HFFc6 (cell line): ENCODE data around the gene SRBD1. TPM values are rescaled to one million over a fixed set of nuclear protein-coding genes. Genes with fewer than 3 reads are reported as not detected.
A peak's percentile ranks its signal among the peaks of the same experiment; 100 is the strongest.

Experiments
- DNase-seq: peaks from one replicate; pipeline ENCODE4 v3.0.0-alpha.2; 2018
- H3K27ac Mint-ChIP-seq: 2 replicates; pipeline ENCODE4 v1.8.0; 2020; ENCODE audit warnings: mild to moderate bottlenecking, mixed read lengths
- H3K27me3 Mint-ChIP-seq: 2 replicates; pipeline ENCODE4 v1.8.0; 2021; ENCODE audit warnings: mild to moderate bottlenecking, moderate library complexity, mixed read lengths; ENCODE audit not compliant: insufficient read depth
- H3K36me3 Mint-ChIP-seq: 2 replicates; pipeline ENCODE4 v1.8.0; 2021; ENCODE audit warnings: low read depth, mixed read lengths
- H3K4me1 Mint-ChIP-seq: 2 replicates; pipeline ENCODE4 v1.8.0; 2020; ENCODE audit warnings: low read depth, mixed read lengths
- H3K4me3 Mint-ChIP-seq: 2 replicates; pipeline ENCODE4 v1.8.0; 2020; ENCODE audit warnings: mild to moderate bottlenecking, moderate library complexity, mixed read lengths
- H3K9me3 Mint-ChIP-seq: 2 replicates; pipeline ENCODE4 v1.8.0; 2020; ENCODE audit warnings: mild to moderate bottlenecking, mixed read lengths
- CTCF ChIP-seq: fragments of 200-600 bp; sonication (generic); IDR thresholded peaks from 2 replicates; pipeline ENCODE4 v1.5.0; 2021; ENCODE audit warnings: antibody characterized with exemption, mild to moderate bottlenecking
- total RNA-seq, 6 experiments: library from RNA; stranded (reverse); fragmentation: NEBNext Ultra II Directional; extraction: Animal tissue kit (Norgen Biotek cat#: 25700); gene quantifications; 2 replicates in 1 of 6; 3 replicates in 5 of 6; pipeline ENCODE4 v1.2.3, GENCODE V29; 2021

The SRBD1 gene
- total RNA-seq, 6 experiments from 2014 or later, result 9.5 to 13.6 (median 12.4) TPM

- no peak for TF ChIP-seq CTCF
- Mint-ChIP-seq H3K4me3 (no peak overlapping the region), H3K27me3 (peaks cover 32% of the 10 kb centered on the region), H3K9me3 (no peaks in the 10 kb centered on the region), H3K36me3 (no peaks in the 10 kb centered on the region), H3K27ac (no peak overlapping the region), H3K4me1 (no peaks in the 10 kb centered on the region; the same call in 1 of the 2 replicates)
- no peak for DNase-seq
Observed at GRCh38 chr2:45623098-45623497, 12.0 kb upstream of the SRBD1 start.

GRCh38 chr2:45622336-45623075, 11.4 kb upstream of the SRBD1 start:
- no peak for DNase-seq
- Mint-ChIP-seq H3K27me3 (peaks cover 32% of the 10 kb centered on the region), H3K27ac (no peak overlapping the region), H3K4me1 (peaks cover under 1% of the 10 kb centered on the region), H3K4me3 (no peak overlapping the region), H3K9me3 (no peaks in the 10 kb centered on the region), H3K36me3 (no peaks in the 10 kb centered on the region)
- no peak for TF ChIP-seq CTCF

GRCh38 chr2:45617496-45617895, 6.4 kb upstream of the SRBD1 start:
- Mint-ChIP-seq H3K27me3 (peaks cover 12% of the 10 kb centered on the region), H3K36me3 (no peaks in the 10 kb centered on the region)

GRCh38 chr2:45616658-45617411, 5.8 kb upstream of the SRBD1 start:
- Mint-ChIP-seq H3K27me3 (peaks cover 11% of the 10 kb centered on the region), H3K4me3 (no peak overlapping the region; the same call in 1 of the 2 replicates), H3K4me1 (peaks cover 23% of the 10 kb centered on the region), H3K9me3 (no peaks in the 10 kb centered on the region), H3K36me3 (no peaks in the 10 kb centered on the region), H3K27ac (peak overlapping the region; percentile 63)
- peak; percentile 54 for DNase-seq
- no peak for TF ChIP-seq CTCF

More at GRCh38 chr2:45617496-45617895, 6.4 kb upstream of the SRBD1 start:
- no peak overlapping the region for H3K27ac Mint-ChIP-seq
- H3K4me1 Mint-ChIP-seq, result peaks cover 16% of the 10 kb centered on the region
- no peak overlapping the region for H3K4me3 Mint-ChIP-seq
- TF ChIP-seq CTCF, result no peak
- DNase-seq, result no peak
- H3K9me3 Mint-ChIP-seq, result no peaks in the 10 kb centered on the region

- no peak for DNase-seq
Observed at GRCh38 chr2:45614871-45615415, 3.9 kb upstream of the SRBD1 start.

More at GRCh38 chr2:45614871-45615415, 3.9 kb upstream of the SRBD1 start:
- H3K4me1 Mint-ChIP-seq, result peaks cover 33% of the 10 kb centered on the region
- no peaks in the 10 kb centered on the region for H3K36me3 Mint-ChIP-seq
- no peak for TF ChIP-seq CTCF
- peaks cover 2% of the 10 kb centered on the region for H3K27me3 Mint-ChIP-seq
- H3K9me3 Mint-ChIP-seq, result no peaks in the 10 kb centered on the region
- no peak overlapping the region for H3K27ac Mint-ChIP-seq
- no peak overlapping the region for H3K4me3 Mint-ChIP-seq
